HG03378 (cell line): ENCODE measurements around the gene GOLGA2.

Source experiments
- ATAC-seq: cut with Tn5 transposase; IDR thresholded peaks from one replicate; pipeline ENCODE4 v1.9.1; 2021; ENCODE audit warnings: mild to moderate bottlenecking, moderate library complexity; ENCODE audit not compliant: unreplicated experiment

GOLGA2 gene

DNA sequence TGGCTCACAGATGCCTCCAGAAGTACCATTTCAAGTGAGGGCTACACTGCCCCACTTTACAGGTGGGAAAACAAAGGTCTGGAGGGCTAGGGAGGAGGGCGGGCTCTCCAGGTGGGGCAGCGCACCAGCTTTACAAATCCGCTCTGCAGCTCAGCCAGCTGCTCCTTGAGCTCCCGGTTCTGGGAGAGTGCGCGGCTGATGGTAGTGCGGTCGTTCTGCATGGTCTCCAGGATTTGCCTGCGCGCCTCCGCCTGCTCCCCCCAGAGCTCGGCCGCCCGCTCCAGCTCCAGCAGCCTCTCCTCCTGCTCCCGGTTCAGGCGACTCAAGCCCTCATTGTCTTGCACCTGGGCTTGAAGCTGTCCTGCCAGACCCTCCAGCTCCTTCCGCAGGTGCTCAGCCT is 15.5 kb downstream of the GOLGA2 start:
- no peak for ATAC-seq

DNA sequence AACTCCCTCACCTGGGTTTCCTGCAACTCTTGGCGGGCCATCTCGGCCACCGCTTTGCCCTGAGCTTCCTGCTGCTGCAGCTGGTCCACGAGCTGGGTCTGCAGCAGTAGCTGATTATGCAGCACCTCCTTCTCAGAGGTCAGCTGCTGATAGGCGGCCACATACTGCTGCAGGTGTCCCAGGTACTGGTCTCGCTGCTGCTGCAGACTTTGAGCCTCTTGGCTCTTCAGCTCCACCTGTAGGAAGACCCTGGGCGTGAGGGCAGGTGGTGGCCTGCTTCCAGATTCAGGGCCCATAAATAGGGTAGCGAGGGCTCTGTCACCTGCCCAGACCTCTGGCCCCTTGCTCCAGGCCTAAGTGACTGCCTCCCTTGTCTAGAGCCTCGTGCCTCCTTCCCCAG is 16.7 kb downstream of the GOLGA2 start:
- ATAC-seq: no peak

DNA sequence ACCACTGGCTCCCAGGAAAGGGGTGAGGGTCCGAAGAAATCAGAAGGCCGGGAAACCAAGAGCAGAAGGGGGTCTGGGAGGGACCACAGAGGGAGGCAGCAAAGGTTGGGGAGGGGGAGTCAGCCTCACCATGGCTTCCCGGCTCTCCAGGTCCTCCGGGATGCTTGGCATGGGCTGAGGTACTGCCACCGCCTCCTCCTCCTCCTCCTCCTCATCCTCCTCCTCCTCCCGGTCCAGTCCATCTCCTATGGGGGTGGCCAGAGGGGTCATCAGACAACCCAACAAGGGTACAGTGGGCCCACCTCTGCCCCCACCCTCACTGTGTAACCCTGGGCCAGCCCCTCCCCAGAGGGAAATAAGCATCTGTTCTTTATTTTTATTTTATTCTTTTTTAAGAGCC is 17.5 kb downstream of the GOLGA2 start:
- no peak for ATAC-seq

DNA sequence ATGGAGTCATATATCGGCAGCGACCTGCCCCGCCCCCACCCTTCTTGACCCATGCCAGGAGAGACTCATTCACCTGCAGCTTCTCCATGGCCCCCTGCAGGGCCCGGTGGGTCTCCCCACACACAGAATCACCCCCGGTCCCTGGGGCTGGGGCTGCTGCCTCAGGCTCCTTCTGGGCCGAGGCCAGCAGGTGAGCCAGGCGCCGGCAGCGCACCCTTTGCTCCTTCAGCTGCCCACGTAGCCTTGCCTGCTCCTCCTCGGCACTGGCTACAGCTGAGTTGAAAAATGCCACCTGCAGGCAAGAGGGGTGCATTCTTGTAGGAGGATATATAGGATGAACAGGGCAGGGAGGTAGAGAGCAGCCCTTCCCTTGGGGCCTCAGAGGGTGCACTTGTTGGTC is 17.9 kb downstream of the GOLGA2 start:
- no peak for ATAC-seq

DNA sequence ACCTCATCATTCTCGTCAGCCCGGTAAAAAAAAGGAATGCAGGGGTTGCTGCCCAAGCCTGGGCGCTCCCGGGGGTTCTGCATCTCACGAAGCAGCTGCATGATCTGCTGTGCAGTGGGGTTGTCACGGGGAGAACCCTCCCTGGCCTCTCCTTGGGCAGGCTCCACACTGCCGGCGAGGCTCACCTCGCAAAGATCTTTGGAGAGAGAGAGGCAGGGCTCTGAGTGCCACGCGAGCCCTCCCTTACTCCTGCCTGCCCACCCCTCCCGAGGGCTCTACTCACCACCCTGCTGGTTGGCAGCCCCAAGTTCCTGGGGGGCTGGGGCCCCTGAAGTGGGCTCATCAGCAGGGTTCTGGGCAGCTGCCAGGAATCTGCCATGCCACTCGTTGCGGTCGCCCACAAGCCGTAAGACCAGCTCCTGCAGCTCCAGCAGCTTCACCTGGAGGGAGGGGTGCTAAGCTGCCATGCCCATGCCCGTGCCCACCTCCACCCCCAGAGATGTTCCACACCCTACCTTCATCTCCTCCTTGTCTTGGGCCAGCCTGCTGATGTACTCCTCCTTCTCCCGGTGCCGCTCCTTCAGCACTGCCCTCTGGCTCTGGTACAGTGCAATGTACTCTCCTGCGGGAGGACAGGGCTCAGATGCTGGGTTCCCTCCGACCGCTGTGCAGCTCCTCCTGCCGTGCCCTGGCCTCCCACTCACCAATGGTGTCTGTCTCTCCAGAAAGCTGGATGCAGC is 18.6 kb downstream of the GOLGA2 start:
- ATAC-seq: no peak

DNA sequence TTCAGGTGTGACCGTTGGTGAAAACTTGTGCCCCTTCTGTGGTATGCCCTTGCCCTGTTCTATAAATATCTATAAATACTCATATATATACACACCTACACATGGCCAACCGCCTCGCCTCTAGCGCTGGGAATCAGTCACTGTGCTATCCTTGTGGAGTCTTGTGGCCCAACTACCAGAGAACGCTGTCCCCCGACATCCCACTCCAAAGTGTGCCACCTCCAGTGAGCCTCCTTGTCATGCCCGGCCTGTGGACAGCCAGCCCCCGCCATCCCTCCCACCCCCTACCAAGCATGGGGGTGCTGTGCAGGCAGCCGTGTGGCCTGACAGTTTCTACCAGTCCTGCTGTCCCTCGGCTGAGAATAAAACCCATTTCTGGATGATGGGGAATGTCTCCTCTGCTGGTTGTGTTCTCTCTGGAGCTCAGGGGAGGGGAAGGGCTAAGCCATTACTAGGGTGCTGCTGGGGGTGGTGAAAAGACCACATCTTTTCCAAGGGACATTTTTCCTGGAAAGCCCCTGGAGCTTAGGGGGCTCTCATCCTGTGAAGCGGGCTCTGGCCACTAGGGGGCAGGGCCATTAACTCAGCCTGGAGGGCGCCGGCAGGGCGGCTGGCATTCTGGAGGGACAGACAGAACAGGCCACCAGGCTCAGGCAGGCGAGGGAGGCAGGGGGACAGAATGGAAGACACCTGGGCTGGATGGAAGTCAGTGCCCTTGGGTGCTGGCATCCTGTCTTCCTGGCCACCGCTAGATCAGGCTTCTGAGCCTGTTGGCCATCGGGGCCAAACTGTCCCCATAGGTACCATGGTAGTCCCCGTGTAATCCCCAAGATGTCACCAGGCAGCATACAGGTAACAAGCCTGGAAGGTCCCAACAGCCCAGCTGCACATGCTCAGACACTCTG is 20.7 kb downstream of the GOLGA2 start:
- no peak for ATAC-seq

DNA sequence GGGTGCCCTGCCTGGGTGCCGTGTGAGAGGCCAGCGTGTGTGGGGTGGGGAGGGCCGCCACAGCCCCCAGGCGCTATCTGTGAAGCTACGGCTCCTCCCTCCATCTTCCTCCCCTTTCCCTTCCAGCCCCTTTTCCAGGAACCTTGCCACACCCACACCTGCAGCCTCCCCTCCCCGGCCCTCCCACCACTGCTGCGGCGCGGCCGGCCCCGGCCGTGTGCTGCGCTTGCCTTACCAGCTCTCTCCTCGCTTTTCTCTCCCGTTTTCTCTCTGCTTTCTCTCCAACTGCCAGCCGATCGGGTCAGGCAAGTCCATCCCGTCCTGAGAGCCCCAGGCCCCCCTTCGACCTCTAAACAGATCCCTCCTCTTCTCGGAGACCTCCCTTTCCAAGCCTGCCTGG is 21.4 kb downstream of the GOLGA2 start:
- no peak for ATAC-seq

DNA sequence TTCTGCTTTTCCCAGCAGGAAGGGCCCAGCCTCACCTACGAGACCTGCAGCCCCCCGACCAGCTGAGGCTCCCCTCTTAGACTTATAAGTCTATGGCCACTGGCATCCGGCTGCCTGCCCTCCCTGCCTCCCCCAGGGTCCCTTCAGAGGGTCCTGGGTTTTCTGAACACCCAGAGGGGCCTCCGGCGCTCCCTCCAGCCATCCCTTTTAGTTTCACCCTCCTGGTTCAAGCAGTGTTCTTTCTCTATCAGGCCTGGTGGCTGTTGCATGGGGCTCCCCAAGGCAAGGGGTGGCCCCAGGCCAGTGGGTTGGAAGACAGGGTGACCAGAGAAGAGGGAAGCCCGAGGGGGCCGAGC is 21.8 kb downstream of the GOLGA2 start:
- no peak for ATAC-seq

DNA sequence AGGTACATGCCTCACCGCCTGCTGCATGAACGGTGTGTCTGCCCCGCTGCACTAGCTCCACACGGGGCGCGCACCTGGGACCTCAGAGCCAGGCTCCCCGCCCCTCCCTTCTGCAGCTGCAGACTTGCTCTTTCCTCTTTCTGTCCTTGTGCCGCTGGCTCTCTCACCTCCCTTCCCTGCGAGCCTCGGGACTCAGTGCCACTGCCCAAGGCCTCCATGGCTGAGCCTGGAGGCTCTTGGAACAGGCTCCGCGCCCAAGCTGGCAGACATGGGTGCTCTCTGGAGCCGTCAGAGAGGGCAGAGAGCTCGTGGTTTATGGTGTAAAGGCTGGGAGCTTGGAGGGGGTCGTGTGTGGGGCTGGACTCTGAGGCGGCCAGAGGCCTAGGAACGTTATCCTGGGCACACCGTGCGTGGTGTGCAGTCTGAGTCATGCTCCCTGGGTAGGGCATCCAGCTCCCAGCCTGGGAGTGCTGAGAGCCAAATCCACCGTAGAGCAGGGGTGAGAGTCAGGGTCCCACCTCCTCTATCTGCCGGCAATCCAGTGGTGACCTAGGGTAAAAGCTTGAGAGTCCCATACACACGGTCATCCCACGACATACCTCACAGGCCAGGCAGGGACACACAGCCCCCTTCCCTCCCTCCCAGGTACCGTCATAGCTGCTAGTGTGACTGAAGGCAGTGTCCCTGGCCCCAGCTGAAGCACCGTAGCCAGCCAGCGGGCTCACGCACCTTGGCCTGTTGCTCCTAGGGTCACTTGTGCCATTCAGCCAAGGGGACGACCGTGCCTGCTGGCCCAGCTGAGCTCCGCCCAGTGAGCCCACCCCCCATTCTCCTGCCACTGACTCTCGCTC is 22.4 kb downstream of the GOLGA2 start:
- no peak for ATAC-seq

DNA sequence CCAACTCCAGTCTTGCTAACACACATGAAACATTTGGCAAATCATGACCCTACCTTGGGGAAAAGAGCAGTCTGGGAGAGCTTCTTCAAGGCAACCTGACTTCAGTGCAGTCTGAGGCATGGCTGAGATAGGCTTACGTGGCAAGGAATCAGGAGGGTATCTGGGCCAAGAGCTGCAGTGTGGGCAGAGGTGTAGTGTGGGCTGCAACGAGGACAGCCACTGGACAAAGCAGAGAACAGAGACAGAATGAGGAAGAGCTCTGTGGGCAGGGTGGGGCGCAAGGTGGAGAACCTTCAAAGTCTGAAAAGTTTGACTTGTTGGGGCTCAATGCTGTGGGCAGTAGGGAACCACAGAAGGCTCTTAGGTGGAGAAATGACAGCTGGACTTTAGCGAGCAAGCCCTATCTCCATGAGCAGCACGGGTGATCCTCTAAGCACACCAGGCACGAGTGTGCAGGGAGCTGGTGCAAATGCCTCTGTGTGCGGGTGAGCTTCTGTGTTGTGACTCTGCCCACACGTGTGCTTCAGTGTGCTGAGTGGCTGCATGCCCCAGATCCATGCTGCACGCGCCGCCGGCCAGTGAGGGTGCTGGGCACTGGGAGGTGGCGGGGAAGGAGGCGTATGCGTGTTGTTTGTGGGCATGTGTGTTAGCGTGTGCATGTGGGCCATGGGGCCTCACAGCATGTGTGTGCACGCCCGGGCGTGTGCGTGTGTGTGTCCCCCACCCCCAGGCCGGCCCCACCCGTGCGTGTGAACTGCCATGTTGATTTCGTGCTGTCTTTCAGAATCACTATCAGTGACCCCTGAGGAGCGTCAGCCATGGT is 23.3 kb downstream of the GOLGA2 start:
- no peak for ATAC-seq

DNA sequence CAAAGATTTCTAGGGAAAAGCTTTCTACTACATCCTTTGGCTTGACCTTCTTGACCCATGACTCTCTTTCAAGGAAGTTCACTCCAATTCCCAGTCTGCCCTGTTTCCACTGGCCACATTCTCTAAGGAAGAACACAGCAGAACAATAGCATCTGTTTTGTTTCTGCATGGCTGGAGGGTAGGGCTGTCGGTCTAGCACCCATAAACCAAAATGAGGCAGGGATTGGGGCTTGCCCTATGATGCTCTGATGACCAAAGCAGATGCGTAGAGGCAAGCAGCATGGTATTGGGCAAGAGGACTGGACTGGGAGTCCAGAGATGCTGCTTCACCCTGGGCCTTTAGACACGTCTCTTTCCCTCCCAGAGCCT is 24.1 kb downstream of the GOLGA2 start:
- ATAC-seq: no peak

DNA sequence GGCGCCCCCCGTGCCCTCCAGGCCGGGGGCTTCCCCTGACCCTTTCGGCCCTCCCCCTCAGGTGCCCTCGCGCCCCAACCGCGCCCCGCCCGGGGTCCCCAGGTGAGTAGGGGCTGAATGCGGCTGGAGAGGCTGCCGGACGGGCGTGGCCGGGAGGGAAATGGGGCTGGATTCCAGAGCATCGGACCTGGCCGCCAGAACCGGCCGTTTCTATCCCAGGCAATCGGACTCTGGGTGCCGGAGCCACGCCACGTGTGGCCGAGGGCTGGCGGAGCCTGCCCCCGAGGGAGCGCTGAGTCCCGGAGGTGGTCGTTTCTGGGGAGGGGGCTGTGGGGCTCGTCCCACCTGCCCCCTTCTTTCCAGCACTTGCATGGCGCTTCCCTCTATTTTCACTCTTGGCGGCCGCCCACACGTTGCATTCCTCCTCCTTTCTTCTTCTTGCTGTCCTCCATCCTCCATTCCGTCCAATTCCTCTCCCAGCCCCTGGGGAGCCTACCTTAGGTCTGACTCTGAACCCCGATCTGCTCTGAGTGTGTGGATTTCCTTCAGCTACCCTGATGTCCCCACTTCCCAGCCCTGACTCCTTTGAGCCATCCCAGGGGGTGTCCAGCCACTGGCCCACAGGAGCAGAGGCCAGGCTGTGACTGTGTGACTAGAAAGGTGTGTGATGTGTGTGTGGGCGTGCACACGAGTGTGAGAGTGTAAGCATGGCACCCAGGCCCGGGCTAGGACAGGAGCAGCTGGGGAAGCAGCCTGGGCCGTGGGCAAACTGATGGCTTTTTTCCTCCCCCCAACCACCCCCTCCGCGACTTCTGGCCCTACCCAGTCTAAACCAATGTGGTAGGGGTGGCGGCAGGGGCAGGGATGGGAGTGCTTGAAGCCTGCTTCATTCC is 24.7 kb downstream of the GOLGA2 start:
- no peak for ATAC-seq

DNA sequence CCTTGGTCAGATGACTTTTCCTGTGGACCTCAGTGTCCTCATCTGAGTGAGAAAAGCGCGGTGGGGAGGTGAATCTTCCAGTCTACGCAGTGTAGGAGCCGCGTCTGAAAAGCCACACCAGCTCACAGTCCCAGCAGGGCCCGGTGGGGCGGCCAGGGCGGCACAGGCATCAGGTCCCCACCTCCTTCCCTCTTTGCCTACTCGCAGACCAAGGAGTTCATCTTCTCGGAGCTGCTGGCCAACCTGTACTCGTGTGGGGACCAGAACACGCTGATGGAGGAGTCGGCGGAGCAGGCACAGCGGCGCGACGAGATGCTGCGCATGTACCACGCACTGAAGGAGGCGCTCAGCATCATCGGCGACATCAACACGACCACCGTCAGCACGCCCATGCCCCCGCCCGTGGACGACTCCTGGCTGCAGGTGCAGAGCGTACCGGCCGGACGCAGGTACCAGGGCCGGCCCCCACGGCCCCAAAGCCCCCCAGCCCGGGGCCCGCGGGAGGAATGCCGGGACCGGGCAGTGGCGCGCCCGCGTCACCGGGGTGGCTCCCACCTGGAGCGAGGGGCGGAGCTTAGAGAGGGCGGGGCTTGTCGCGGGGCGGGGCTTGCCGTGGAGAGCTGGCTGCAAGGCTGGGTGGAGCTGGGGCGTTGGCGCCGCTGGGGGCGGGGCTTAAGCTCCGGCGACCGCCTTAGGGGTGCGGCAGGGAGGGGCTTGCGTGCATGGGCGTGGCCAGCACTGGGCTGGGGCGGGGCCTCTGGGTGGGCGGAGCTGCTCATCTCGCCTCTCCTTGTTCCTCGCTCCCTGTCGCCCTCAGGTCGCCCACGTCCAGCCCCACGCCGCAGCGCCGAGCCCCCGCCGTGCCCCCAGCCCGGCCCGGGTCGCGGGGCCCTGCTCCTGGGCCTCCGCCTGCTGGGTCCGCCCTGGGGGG is 25.6 kb downstream of the GOLGA2 start:
- ATAC-seq: peak; percentile 66

DNA sequence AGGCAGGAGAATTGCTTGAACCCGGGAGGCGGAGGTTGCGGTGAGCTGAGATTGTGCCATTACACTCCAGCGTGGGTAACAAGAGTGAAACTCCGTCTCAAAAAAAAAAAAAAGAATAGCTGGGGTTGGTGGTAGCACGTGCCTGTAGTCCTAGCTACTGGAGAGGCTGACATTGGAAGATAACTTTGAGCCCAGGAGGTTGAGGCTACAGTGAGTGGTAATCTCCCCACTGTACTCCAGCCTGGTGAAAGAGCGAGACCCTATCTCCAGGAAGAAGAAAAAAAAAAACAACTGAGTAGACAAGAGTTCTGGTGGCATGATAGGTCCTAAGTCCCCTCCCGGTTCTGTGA is 26.3 kb downstream of the GOLGA2 start:
- ATAC-seq: no peak

DNA sequence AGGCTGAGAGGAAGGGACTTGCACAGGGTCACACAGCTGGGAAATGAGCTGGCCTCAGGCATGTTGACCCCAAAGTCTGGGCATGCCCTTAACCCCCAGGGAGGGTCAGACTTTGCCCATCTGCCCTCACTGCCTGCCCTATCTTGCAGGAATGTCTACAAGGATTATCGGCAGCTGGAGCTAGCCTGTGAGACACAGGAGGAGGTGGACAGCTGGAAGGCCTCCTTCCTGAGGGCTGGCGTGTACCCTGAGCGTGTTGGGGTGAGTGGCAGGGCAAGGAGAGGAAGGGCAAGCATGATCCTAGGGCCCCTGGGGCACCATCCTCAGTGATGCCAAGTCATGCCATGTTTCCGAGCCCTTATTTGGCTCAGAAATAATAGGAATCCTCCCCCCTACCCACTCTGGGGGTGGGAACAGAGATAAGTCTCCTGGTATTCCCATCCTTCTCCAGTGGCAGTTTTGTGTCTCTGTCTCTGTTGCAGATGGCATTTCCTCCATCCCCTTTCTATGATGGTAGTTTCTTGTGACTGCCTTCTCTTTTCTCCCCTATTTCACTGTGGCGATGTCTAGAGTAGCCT is 28.5 kb downstream of the GOLGA2 start:
- ATAC-seq: no peak

DNA sequence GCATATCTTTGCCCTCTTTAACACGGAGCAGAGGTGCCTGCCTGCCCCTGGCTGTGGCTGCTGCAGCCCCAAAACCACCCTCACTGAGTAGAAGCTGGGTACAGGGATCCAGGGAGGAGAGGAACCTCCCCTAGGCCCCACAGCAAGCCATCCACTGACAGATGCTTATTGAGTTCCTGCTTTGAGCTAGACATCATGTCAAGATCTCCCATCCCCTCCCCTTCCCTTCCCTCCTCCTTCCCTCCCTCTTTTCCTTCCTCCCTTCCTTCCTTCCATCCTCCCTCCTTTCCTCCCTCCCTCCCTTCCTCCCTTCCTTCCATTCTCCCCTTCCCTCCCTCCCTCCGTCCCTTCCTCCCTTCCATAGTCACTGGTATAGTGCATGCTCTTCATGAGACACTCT is 29.3 kb downstream of the GOLGA2 start:
- no peak for ATAC-seq

DNA sequence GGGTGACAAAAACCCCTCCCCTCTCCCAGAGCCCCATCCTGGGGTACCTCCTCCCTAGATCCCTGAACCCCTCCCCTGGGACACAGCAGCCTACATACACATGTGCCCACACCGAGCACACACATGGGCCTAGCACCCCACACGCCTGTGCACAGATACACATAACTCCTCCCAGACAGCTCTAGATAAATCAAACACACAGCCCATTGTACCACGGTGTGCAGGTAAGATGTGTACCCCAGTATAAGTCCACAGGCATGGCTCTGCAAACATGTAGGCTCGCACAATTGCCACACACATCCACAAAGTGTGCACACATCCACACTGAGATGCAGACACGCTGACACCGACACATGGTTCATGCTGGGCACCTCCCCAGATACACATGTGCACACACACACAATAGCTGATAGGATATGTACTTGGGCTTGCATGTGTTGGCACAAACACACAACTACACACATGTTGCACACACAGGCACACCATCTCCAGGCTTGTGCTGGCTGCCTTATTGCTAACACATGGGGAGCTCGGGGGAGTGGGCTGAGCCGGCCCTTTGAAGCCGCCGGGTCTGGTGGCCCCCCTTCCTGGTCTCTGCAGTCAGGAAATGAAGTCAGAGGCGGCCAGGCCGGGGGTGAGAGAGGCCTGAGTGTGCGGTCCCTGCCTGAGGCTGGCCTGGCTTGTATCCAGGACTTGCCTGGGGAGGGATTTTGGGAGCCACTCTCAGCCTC is 30.2 kb downstream of the GOLGA2 start:
- no peak for ATAC-seq

DNA sequence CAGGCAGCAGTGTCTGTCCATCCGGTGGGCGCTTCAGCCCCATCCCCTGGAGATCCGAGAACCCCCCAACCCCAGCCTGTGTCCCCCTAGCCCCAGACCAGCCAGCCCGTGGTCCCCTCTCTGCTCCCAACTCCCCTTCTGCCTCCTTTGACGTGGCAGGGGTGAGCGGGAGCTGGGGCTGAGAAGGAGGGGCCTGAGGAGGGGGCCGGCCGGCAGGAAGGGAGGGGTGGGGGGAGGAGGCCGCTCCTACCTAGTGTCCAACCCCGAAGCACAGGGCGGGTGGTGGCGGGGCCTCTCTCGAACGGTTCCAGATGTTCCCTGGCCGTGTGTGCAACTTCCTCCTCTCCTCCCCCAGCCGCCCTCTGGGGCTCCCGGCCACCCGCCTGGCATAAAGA is 31.0 kb downstream of the GOLGA2 start:
- no peak for ATAC-seq
